ENCODE results near the gene PMF1.

Gene PMF1

DNA sequence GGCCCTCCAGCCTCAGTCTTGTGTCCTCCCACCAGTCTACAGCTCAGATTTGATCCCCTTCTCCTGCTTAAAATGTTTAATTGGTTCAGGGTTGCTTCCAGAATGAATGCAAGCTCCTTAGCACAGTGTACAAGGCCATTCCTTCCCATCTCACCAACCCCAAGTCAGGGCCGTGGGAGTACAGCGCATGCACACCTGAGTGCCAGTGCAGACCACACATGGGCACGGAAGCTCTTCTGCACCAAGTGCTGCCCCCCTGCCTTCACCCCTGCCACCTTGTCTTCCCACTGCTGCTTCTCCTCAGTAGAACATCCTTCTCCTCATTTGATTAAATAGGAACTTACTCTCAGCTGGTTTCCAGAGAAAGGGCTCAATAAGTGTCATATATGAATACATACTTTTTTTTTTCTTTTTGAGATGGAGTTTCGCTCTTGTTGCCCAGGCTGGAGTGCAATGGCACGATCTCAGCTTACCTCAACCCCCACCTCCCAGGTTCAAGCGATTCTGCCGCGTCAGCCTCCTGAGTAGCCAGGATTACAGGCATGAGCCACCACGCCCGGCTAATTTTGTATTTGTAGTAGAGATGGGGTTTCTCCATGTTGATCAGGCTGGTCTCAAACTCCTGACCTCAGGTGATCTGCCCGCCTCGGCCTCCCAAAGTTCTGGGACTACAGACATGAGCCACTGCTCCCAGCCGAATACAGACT lies 9.3 kb downstream of the PMF1 start:
- in situ Hi-C loops (cut with HindIII; ENCODE audit: low pct_ligation_motif_present, low sequenced_read_pairs): no loop called here
- no peak for DNase-seq
- Histone ChIP-seq H3K36me3 (replicated peaks) (peaks cover 19% of the 10 kb centered on the region), H3K4me3 (ENCODE audit: low read depth, low read length) (no peak overlapping the region), H3K27me3 (replicated peaks) (no peaks in the 10 kb centered on the region), H3K27ac (no peak overlapping the region)
- TF ChIP-seq, protein P1, sequence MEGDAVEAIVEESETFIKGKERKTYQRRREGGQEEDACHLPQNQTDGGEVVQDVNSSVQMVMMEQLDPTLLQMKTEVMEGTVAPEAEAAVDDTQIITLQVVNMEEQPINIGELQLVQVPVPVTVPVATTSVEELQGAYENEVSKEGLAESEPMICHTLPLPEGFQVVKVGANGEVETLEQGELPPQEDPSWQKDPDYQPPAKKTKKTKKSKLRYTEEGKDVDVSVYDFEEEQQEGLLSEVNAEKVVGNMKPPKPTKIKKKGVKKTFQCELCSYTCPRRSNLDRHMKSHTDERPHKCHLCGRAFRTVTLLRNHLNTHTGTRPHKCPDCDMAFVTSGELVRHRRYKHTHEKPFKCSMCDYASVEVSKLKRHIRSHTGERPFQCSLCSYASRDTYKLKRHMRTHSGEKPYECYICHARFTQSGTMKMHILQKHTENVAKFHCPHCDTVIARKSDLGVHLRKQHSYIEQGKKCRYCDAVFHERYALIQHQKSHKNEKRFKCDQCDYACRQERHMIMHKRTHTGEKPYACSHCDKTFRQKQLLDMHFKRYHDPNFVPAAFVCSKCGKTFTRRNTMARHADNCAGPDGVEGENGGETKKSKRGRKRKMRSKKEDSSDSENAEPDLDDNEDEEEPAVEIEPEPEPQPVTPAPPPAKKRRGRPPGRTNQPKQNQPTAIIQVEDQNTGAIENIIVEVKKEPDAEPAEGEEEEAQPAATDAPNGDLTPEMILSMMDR (IDR thresholded peaks at IDR 0.05; ENCODE audit: low read depth, low read length, missing control alignments): no peak

DNA sequence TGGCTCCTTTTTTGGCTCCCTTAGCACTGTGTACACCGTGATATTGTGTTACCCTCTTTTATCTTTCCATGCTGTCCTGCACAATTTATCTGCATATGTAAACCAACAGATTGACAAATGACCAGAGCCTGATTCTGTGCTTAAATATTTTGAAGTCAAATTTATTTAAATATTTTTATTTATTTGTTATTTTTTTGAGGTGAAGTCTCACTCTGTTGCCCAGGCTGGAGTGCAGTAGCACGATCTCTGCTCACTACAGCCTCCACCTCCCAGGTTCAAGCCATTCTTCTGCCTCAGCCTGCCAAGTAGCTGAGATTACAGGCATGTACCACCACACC lies 12.8 kb downstream of the PMF1 start:
- TF ChIP-seq, protein P1 (IDR thresholded peaks at IDR 0.05; ENCODE audit: low read depth, low read length, missing control alignments): no peak
- in situ Hi-C loops (cut with HindIII; ENCODE audit: low pct_ligation_motif_present, low sequenced_read_pairs): no loop called here
- H3K27me3 ChIP-seq (replicated peaks): no peaks in the 10 kb centered on the region
- no peak overlapping the region for H3K27ac ChIP-seq
- DNase-seq: no peak
- H3K4me3 ChIP-seq (ENCODE audit: low read depth, low read length): no peak overlapping the region
- peaks cover 29% of the 10 kb centered on the region for H3K36me3 ChIP-seq (replicated peaks)

DNA sequence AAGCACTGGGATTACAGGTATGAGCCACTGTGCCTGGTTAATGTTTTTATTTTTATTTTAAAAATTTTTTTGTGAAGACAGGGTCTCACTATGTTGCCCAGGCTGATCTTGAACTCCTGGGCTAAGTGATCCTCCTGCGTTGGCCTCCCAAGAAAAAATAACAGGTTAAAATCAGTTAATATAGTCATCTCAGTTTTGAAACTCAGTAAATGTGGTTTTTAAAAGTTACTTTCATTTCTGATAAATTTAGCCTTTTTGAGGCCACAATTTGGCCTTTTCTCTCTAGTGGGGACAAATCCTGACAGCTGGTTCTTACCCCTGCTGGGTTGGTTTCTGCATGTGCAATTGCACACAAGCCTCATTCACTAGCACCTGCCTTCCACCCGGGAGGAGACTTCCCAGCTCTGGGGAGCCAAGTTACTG lies 13.3 kb downstream of the PMF1 start:
- no peak overlapping the region for H3K27ac ChIP-seq
- DNase-seq: no peak
- no peak overlapping the region for H3K4me3 ChIP-seq (ENCODE audit: low read depth, low read length)
- no peaks in the 10 kb centered on the region for H3K27me3 ChIP-seq (replicated peaks)
- in situ Hi-C loops (cut with HindIII; ENCODE audit: low pct_ligation_motif_present, low sequenced_read_pairs): no loop called here
- TF ChIP-seq, protein P1 (IDR thresholded peaks at IDR 0.05; ENCODE audit: low read depth, low read length, missing control alignments): no peak
- H3K36me3 ChIP-seq (replicated peaks): peaks cover 27% of the 10 kb centered on the region

DNA sequence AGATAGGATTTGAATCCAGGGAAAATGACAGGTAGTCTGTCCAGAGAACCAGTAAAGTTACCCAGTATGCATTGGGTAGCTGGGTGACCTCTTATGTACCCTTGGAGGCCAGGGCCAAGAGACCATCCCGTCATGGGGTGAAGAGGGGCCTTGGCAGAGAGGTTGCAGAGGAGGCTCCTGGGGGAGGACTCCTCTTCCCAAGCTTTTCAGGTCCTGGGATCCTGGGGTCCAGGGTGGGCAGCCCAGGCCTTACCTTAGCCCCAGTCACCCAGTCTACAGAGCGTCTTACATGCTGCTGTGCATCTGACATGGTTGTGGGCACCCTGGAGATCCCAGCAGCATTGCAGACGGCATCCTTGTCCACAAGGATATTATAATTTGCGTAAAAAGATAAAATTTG lies 14.0 kb downstream of the PMF1 start:
- Histone ChIP-seq H3K27ac (no peak overlapping the region), H3K27me3 (replicated peaks) (no peaks in the 10 kb centered on the region), H3K4me3 (ENCODE audit: low read depth, low read length) (no peak overlapping the region), H3K36me3 (replicated peaks) (peaks cover 20% of the 10 kb centered on the region)
- in situ Hi-C loops (cut with HindIII; ENCODE audit: low pct_ligation_motif_present, low sequenced_read_pairs): no loop called here
- TF ChIP-seq, protein P1 (IDR thresholded peaks at IDR 0.05; ENCODE audit: low read depth, low read length, missing control alignments): no peak
- no peak for DNase-seq

DNA sequence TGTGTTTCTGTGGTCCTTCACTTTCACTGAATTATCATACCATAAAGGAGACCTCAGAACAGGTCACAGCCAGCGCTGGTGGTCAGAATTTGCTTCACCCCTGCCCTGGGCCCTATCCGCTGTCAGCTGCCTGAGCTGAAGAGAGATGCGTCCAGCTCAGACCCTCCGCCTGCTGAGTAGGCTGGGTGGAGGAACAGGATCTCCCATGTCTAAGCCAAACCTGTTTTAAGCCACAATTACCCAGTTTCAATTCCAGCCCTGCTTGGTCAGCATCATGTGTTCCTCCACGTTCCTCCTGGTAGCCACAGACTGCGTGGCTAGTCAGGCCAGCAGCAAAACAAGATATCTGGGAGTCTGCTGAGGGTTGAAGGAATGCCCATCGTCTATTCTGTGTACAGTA lies 15.7 kb downstream of the PMF1 start:
- H3K36me3 ChIP-seq (replicated peaks): peaks cover 12% of the 10 kb centered on the region
- H3K27ac ChIP-seq: no peak overlapping the region
- TF ChIP-seq, protein P1 (IDR thresholded peaks at IDR 0.05; ENCODE audit: low read depth, low read length, missing control alignments): no peak
- H3K27me3 ChIP-seq (replicated peaks): no peaks in the 10 kb centered on the region
- H3K4me3 ChIP-seq (ENCODE audit: low read depth, low read length): no peak overlapping the region
- DNase-seq: no peak
- in situ Hi-C loops (cut with HindIII; ENCODE audit: low pct_ligation_motif_present, low sequenced_read_pairs): no loop called here
